HG02885 (cell line): ENCODE results near the gene ADRB2.

ENCODE experiments used
- ATAC-seq: cut with Tn5 transposase; IDR thresholded peaks from one replicate; pipeline ENCODE4 v1.9.1; 2021; ENCODE audit warnings: mild to moderate bottlenecking; ENCODE audit not compliant: unreplicated experiment, poor library complexity

Gene ADRB2

GRCh38 chr5:148829248-148829594 lies 2.8 kb downstream of the ADRB2 start:
- ATAC-seq = no peak

DNA sequence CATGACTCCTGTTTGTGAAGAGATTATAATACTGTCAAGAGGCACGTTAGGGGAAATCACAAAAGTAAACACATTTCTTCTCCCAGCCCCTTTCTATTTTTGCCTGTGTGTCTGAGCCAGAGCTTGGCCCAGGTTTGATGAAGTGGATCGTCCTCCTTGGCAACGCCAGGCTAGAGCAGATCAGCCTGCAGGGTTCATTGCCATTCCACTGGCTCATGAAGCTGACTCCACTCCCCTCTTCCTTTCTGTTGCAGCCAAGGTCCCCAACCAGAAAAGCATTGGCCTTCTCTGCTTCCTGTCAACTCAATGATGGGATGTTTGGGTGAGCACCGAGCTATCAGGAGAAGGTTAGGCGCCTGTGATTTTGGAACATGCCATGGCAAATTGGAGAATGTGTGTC lies 3.3 kb downstream of the ADRB2 start:
- ATAC-seq = no peak

DNA sequence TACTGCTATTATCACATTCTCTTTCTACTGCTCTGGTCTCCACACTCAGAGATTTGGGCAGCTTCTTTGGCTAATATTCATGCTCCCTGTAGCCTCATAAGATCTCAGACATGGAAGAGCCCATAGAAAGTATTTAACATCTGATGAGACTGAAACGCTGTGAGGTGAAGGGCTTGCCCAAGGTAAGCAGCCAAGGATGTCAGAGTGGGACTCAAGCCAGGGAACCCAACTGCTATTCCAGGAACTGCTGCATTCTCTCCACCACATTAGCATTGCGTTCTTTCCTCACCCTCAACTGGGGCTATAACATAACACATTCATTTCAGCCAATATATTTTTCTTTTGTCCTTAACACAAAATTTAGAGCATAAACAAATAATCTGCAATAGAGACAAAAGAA lies 3.8 kb downstream of the ADRB2 start:
- no peak for ATAC-seq

DNA sequence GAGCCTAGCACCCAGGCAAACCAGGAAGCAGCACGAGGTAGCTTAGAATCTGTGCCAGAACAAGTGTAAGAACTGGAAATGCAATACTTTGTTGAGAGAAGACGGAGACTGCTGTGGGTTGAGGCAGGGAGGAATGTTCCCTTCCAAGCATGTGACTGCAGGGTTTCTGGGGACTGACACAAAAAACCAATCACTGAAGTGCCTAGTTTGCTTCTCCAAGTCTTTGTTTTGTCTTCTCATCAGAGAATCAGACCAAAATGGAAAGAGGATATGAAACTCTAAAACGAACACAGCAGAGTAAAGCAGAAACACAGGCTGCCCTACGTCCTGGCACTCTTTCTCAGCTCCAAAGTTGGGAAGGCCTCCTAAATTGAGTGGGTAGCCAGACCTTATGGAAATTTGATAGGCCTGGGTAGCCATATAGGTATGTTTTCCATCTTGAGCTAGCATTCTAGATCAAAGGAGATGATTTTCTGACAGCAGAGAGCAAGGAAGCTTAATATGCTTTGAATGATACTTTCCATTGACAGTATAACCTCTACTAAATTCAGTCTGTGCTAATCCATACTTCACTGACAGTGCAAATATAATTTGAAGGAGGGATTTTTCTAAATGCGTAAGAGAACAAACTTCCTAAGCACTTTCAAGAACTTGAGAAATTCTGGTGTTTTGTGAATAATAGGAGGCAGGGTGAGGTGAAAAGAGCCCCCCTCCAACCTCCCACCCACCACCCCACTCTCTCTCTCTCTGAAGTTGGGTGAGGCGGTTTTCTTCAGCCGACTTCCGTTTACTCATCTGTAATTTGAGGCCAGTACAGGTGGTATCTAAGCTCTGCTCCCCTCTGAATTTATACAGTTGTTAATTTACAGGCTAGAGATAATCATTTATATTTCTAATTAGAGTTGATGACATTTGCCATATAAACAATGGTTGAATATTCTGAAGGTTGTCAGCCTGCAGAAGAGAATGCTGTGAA lies 5.5 kb downstream of the ADRB2 start:
- ATAC-seq = peak; percentile 93

- no peak for ATAC-seq
Observed at GRCh38 chr5:148833122-148833521, 6.7 kb downstream of the ADRB2 start.

DNA sequence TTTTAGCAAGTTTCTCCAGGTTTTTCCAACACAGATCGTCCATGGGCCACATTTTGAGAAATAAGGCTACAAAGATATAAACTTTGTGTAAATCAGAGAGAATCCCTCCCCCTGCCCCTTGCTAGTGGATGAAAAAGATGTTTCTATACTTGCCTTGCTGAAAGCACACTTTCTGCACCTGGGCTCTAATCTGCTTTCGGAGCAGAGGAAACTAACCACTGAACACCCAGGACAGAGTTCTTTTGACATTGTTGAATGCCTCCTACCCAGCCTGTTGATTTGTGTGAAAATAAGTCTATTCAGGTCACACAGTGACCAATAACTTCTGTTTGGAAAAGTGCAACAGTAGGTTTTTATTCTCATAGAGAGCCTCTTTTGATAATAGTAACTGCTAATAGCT lies 7.5 kb downstream of the ADRB2 start:
- no peak for ATAC-seq

DNA sequence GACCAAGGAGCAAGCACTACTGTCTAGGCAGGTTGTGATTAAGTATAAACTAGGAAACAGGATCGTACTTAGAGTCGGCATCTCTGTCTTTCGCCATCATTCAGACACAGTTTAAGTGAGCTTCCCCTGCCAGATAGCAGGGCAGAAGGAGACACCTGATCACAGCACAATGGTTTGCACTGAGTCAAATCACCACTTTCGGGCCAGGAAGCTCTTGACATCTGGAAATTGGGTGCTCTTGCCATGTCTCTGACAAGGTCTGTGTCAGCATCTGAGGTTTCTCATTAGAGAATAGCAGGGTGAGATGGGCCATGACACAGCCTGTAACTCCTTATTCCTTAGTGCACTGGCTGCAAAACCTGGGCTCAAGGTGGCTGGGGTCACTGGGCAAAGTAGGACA lies 8.3 kb downstream of the ADRB2 start:
- peak; percentile 31 for ATAC-seq

GRCh38 chr5:148836272-148837250 lies 10.2 kb downstream of the ADRB2 start:
- no peak for ATAC-seq

DNA sequence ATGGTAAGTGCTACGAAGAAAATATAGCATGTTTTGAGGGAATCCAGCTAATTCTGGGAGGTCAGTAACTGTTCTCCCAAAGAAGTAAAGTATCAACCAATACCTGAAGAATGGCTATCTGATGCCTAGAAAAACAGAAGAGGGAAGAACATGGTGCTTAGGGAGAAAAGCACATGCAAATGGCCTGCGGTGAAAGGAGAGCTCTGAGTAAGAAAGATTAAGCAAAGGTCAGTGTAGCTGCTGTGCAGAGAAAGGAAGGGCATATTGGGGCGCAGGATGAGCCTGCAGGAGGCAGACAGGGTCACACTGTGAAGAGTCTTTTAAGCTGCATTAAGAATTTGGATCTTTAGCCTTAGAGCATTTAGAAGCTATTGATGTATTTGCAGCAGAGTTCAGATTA lies 11.0 kb downstream of the ADRB2 start:
- ATAC-seq = no peak

- no peak for ATAC-seq
Observed at GRCh38 chr5:148838357-148838756, 11.9 kb downstream of the ADRB2 start.

GRCh38 chr5:148839960-148840359 lies 13.5 kb downstream of the ADRB2 start:
- no peak for ATAC-seq

DNA sequence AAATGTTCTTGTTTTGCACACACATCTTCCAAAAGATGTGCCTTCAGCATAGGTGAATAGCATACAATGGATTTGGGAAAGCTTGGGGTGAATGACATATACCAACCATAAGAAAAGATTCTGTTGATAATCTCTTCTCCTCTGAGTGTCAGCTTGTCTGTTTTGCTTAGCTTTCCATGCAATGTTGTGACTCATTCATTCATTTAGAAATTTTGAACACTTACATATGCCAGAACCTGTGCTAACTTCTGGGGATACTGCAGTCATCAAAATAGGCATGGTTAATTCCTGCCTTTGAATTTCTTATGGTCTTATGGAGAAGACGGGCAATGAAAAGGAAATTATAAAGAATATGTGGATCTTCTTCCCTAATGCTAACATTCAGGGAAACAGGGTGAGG lies 14.1 kb downstream of the ADRB2 start:
- ATAC-seq = no peak

DNA sequence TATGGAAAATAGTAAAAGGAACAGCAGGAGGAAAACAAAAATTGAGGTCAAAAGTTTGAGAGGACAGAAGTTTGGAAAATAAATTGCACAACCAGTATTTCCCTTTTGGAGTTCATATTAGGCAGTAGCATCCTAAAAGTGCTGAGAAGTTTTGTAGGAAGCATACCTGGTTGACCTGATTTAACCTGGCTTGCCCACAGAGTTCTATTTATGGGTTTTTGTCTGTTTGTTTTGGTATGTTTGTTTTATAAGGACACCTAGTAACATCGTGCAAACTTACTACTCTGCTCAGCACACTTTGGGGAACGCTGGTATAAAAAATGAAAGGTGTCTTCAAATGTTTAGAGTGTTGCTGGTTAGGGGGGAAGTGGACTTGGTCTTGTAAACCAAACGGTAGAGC lies 15.1 kb downstream of the ADRB2 start:
- ATAC-seq = no peak

GRCh38 chr5:148842161-148842560 lies 15.8 kb downstream of the ADRB2 start:
- no peak for ATAC-seq

GRCh38 chr5:148843510-148844318 lies 17.3 kb downstream of the ADRB2 start:
- no peak for ATAC-seq

GRCh38 chr5:148844433-148845280 lies 18.2 kb downstream of the ADRB2 start:
- no peak for ATAC-seq

DNA sequence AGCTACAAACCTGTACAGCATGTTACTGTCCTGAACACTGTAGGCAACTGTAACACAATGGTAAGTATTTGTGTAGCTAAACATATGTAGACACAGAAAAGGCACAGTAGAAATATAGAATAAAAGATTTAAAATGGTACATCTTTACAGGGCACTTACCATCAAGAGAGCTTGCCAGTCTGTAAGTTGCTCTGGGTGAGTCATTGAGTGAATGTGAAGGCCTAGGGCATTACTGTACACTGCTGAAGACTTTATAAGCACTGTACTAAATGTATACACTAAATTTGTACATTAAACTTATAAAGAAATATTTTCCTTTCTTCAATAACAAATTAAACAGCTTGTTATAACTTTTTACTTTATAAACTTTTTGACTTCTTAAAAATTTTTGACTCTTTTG lies 20.5 kb downstream of the ADRB2 start:
- ATAC-seq = no peak

DNA sequence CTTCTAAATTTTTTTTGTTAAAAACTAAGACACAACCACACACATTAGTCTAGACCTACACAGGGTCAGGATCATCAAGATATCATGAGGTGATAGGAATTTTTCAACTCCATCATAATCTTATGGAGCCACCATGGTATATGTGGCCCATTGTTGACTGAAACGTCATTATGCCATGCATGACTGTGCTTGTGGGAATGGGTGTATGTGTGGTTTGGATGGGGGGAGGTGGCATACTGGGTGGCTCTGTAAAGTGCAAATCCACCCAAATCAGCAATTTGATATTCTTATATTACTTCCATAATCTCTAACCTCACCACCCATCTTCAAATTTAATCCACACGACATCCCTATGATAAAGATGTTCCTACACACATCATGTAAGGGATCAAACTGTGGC lies 21.0 kb downstream of the ADRB2 start:
- no peak for ATAC-seq

- no peak for ATAC-seq
Observed at GRCh38 chr5:148848393-148849031, 22.1 kb downstream of the ADRB2 start.
